ENCODE results near the gene KRTAP5-7. TPM values are rescaled to one million over a fixed set of nuclear protein-coding genes. Genes with fewer than 3 reads are reported as not detected.

The KRTAP5-7 gene
- total and polyA plus RNA-seq, 2 donors (not counting 3 experiments of a cell fraction or from before 2014, with no cell fraction given) = 0.07 TPM; not detected in 1

DNA sequence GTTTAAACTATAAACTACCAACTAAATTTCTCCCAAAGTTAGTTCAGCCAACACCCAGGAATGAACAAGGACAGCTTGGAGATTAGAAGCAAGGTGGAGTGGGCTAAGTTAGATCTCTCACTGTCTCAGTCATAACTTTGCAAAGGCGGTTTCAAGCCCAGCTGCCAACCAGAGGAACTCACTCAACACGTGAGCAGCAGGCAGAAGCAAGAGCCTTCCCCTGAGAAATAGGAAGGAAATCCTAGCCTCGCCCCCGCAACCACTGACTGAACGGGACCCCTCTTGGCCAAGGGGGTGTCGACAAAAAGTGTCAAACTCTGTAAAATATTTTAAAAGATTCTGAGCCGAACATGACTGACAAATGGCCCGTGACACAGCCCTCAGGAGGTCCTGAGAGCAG, 16.8 kb downstream of the KRTAP5-7 start:
- FAIRE-seq (no peak), DNase-seq (ENCODE audit: low read depth, low spot score) (no peak)
- H3K9me1 ChIP-seq (replicated peaks; ENCODE audit: control insufficient read depth, extremely low read depth, insufficient read depth, low read length) = no peaks in the 10 kb centered on the region
- BruUV-seq (replicated peaks) = no TSS peak
- dilution Hi-C loops (cut with MboI; ENCODE audit: extremely low pct_ligation_motif_present, low sequenced_read_pairs) (no loop called here), intact Hi-C loops (cut with micrococcal nuclease) (no loop called here)
- no peaks in the 10 kb centered on the region for H4K20me1 ChIP-seq (replicated peaks; ENCODE audit: control insufficient read depth, extremely low read depth, insufficient read depth, low read length)
- H2AFZ ChIP-seq (ENCODE audit: low read depth, low read length) = no peak overlapping the region
- no peaks in the 10 kb centered on the region for H3K36me3 ChIP-seq (ENCODE audit: control insufficient read depth in 2 of 2, extremely low read depth in 1 of 2, insufficient read depth in 2 of 2, low read length in 2 of 2)
- TF ChIP-seq, protein P1, sequence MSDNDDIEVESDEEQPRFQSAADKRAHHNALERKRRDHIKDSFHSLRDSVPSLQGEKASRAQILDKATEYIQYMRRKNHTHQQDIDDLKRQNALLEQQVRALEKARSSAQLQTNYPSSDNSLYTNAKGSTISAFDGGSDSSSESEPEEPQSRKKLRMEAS (IDR thresholded peaks at IDR 0.05; ENCODE audit: insufficient read depth, insufficient read length) = no peak
- no peak for TF ChIP-seq JUN (IDR thresholded peaks at IDR 0.05; ENCODE audit: borderline replicate concordance, insufficient read depth, insufficient read length, low read depth)
- TF ChIP-seq MYC (IDR thresholded peaks at IDR 0.05; ENCODE audit: low read depth, low read length) = no peak
- no peak for TF ChIP-seq EZH2 (IDR thresholded peaks at IDR 0.05; ENCODE audit: borderline replicate concordance, low read depth, low read length, severe bottlenecking)
- no peak for TF ChIP-seq FOS (IDR thresholded peaks at IDR 0.05; ENCODE audit: borderline replicate concordance, insufficient read depth, low read length)
- no peak for TF ChIP-seq POLR2AphosphoS5 (IDR thresholded peaks at IDR 0.05; ENCODE audit: insufficient read depth, low read depth, low read length)
- no peak for TF ChIP-seq GATA2 (IDR thresholded peaks at IDR 0.05; ENCODE audit: insufficient read depth, insufficient read length, low read depth, low read length)
- TF ChIP-seq, protein P2, sequence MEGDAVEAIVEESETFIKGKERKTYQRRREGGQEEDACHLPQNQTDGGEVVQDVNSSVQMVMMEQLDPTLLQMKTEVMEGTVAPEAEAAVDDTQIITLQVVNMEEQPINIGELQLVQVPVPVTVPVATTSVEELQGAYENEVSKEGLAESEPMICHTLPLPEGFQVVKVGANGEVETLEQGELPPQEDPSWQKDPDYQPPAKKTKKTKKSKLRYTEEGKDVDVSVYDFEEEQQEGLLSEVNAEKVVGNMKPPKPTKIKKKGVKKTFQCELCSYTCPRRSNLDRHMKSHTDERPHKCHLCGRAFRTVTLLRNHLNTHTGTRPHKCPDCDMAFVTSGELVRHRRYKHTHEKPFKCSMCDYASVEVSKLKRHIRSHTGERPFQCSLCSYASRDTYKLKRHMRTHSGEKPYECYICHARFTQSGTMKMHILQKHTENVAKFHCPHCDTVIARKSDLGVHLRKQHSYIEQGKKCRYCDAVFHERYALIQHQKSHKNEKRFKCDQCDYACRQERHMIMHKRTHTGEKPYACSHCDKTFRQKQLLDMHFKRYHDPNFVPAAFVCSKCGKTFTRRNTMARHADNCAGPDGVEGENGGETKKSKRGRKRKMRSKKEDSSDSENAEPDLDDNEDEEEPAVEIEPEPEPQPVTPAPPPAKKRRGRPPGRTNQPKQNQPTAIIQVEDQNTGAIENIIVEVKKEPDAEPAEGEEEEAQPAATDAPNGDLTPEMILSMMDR (IDR thresholded peaks at IDR 0.05; ENCODE audit: extremely low read depth in 1 of 2, insufficient read depth in 1 of 2, low read depth in 1 of 2, low read length in 2 of 2) = no peak
- no peak for TF ChIP-seq POLR2A (IDR thresholded peaks at IDR 0.05; ENCODE audit: low read depth, low read length)
- no peaks in the 10 kb centered on the region for H3K27me3 ChIP-seq (ENCODE audit: control insufficient read depth in 2 of 2, insufficient read depth in 2 of 2, low read length in 2 of 2)
- no peaks in the 10 kb centered on the region for H3K9me3 ChIP-seq (replicated peaks; ENCODE audit: control insufficient read depth, insufficient read depth, low read length)
- H3K9ac ChIP-seq (replicated peaks; ENCODE audit: extremely low read depth, insufficient read depth, low read length) = no peak overlapping the region
- no peak overlapping the region for H3K4me2 ChIP-seq (ENCODE audit: insufficient read depth, low read length)
- POLR2A ChIA-PET = no interaction called here
- CTCF ChIA-PET = interaction anchor here (3.1 kb wide), 1 partner anchor 20 kb away, joined by 12 read pairs; no protein-coding TSS in a partner anchor
- H3K27ac ChIP-seq (ENCODE audit: insufficient read depth, low read depth, low read length) = no peak overlapping the region
- no peak overlapping the region for H3K4me3 ChIP-seq (replicated peaks in 1 of 3; ENCODE audit: insufficient read depth in 1 of 3, low read depth in 1 of 3, low read length in 3 of 3)
- H3K79me2 ChIP-seq (ENCODE audit: control insufficient read depth, insufficient read depth, low read length) = no peaks in the 10 kb centered on the region
- no peaks in the 10 kb centered on the region for H3K4me1 ChIP-seq (ENCODE audit: control insufficient read depth, extremely low read depth, insufficient read depth, low read length)

All from endothelial cell of umbilical vein (primary cell).